K562 (cell line): Measurements from ENCODE around the gene NUDT14. TPM values are rescaled to one million over a fixed set of nuclear protein-coding genes. Genes with fewer than 3 reads are reported as not detected.

ENCODE experiments used
- ATAC-seq: fragments of 200-7000 bp; cut with Tn5 transposase; 3 replicates; pipeline ENCODE4 v1.9.1; 2020; ENCODE audit warnings: moderate library complexity
- BruUV-seq: library from RNA; stranded (reverse); fragments of 400-500 nt; replicated peaks from 2 replicates; lab custom pipeline; 2021; lab: Mats Ljungman, UMichigan
- CTCF ChIA-PET: fragments of 300-600 bp; formaldehyde crosslinking; extraction: SDS; loops from one replicate; lab custom pipeline; 2021; ENCODE audit warnings: low intra/inter-chr PET ratio; lab: Yijun Ruan, JAX
- POLR2A ChIA-PET: fragments of 300-600, 350-650 bp; sonication (Branson Sonifier 250); formaldehyde crosslinking; extraction: SDS; loops from one replicate; lab custom pipeline; 2021; ENCODE audit warnings: antibody characterized with exemption, inconsistent platforms; lab: Yijun Ruan, JAX
- DNase-seq, 4 experiments: peaks; one replicate each; pipeline versions ENCODE4 v3.0.0 to v3.0.0-alpha.2; 2011 to 2018; ENCODE audit warnings: low spot score in 3 of 4, mixed read lengths in 3 of 4; ENCODE audit errors: extremely low read depth in 1 of 4
- FAIRE-seq: peaks from 2 replicates; lab custom pipeline; 2011; peaks lifted over from hg19 to GRCh38; lab: Jason Lieb, UNC
- H2AFZ ChIP-seq: 2 replicates; pipeline ENCODE4 v1.6.0; 2011; ENCODE audit warnings: low read depth, low read length, control low read depth, inconsistent platforms
- H3K27ac ChIP-seq: fragments of 200-600 bp; 3 replicates; pipeline ENCODE4 v1.8.0; 2011; ENCODE audit warnings: low read depth, mild to moderate bottlenecking, control low read depth, inconsistent platforms, low read length, moderate library complexity, mixed read lengths; ENCODE audit errors: extremely low read depth
- H3K27me3 ChIP-seq, 2 experiments: fragments of 300-600 bp in 1 of 2; 2 replicates in 1 of 2; 3 replicates in 1 of 2; pipeline versions ENCODE4 v1.6.0 to v1.8.0; 2011; ENCODE audit warnings: inconsistent platforms in 2 of 2, low read length in 2 of 2, mild to moderate bottlenecking in 1 of 2, mixed read lengths in 1 of 2, moderate library complexity in 1 of 2; ENCODE audit not compliant: control insufficient read depth in 2 of 2, insufficient read depth in 2 of 2
- H3K36me3 ChIP-seq: fragments of 300-600 bp; 3 replicates; pipeline ENCODE4 v1.8.0; 2011; ENCODE audit warnings: mild to moderate bottlenecking, low read length, inconsistent platforms; ENCODE audit not compliant: control insufficient read depth, insufficient read depth
- H3K4me1 ChIP-seq, 2 experiments: fragments of 200-600 bp in 1 of 2; replicated peaks in 1 of 2; 2 replicates in 1 of 2; 3 replicates in 1 of 2; pipeline versions ENCODE4 v1.5.1 to v1.8.0; 2011; ENCODE audit warnings: inconsistent platforms in 2 of 2, low read length in 2 of 2, mild to moderate bottlenecking in 1 of 2, mixed read lengths in 1 of 2, moderate library complexity in 1 of 2; ENCODE audit not compliant: control insufficient read depth in 2 of 2, insufficient read depth in 2 of 2
- H3K4me2 ChIP-seq: 2 replicates; pipeline ENCODE4 v1.6.1; 2011; ENCODE audit warnings: low read length, control low read depth, inconsistent platforms, mixed read lengths; ENCODE audit not compliant: insufficient read depth
- H3K4me3 ChIP-seq: fragments of 200-600 bp; sonication (generic), shearing (Covaris generic); 2 replicates; pipeline ENCODE4 v1.5.1; 2016; ENCODE audit warnings: control low read depth, inconsistent platforms
- H3K79me2 ChIP-seq: fragments of 200-600 bp; 3 replicates; pipeline ENCODE4 v1.8.0; 2011; ENCODE audit warnings: low read length, inconsistent platforms; ENCODE audit not compliant: control insufficient read depth, insufficient read depth
- H3K9ac ChIP-seq, 2 experiments: 2 replicates each; pipeline versions ENCODE4 v1.6.0 to v1.6.1; 2011; ENCODE audit warnings: low read depth in 2 of 2, low read length in 2 of 2, control low read depth in 1 of 2, inconsistent platforms in 1 of 2, mild to moderate bottlenecking in 1 of 2, mixed read lengths in 1 of 2; ENCODE audit not compliant: insufficient read depth in 1 of 2
- H3K9me1 ChIP-seq: one replicate; pipeline ENCODE4 v1.6.0; 2011; ENCODE audit warnings: inconsistent platforms, mild to moderate bottlenecking, low read length, moderate library complexity; ENCODE audit not compliant: control insufficient read depth, insufficient read depth
- H3K9me3 ChIP-seq: replicated peaks from 2 replicates; pipeline ENCODE4 v1.5.1; 2011; ENCODE audit warnings: low read depth, low read length, inconsistent platforms; ENCODE audit not compliant: control insufficient read depth, insufficient read depth
- H4K20me1 ChIP-seq: replicated peaks from 2 replicates; pipeline ENCODE4 v1.6.1; 2011; ENCODE audit warnings: low read length, inconsistent platforms, mixed read lengths; ENCODE audit not compliant: control insufficient read depth, insufficient read depth
- FOS ChIP-seq: IDR thresholded peaks from 3 replicates; pipeline ENCODE4 v1.6.1; 2011; ENCODE audit not compliant: insufficient read length; ENCODE audit errors: extremely low read depth
- PURB ChIP-seq: sonication (generic); formaldehyde crosslinking; IDR thresholded peaks from 2 replicates; pipeline ENCODE4 v1.9.0; 2021; ENCODE audit warnings: low read depth, mild to moderate bottlenecking, missing genetic modification reagents
- SAP30 ChIP-seq: fragments of 200-600 bp; sonication (generic); IDR thresholded peaks from 2 replicates; pipeline ENCODE4 v1.6.1; 2012; ENCODE audit warnings: borderline replicate concordance, low read depth, mild to moderate bottlenecking, moderate library complexity, low read length, control low read depth, inconsistent platforms; ENCODE audit not compliant: insufficient read depth, poor library complexity, severe bottlenecking
- ZNF766 ChIP-seq: fragments of 200-800 bp; sonication (Bioruptor generic); conservative IDR thresholded peaks from 2 replicates; pipeline ENCODE4 v1.6.1; 2016; ENCODE audit warnings: missing genetic modification characterization, missing compliant biosample characterization
- whole genome bisulfite sequencing: fragments of 100-300 bp; shearing (Covaris generic); methylation state at CpG from one replicate; pipeline ENCODE4 v1.1.6; 2016; ENCODE audit warnings: low coverage, mixed read lengths; ENCODE audit not compliant: insufficient coverage; ENCODE audit errors: missing lambda C conversion rate; 5-methylcytosine and 5-hydroxymethylcytosine counted together
- in situ Hi-C: fragments of 300-500 bp; cut with MboI; formaldehyde crosslinking; loops from 4 replicates; pipeline ENCODE4 v1.15.0; 2018; ENCODE audit warnings: inconsistent platforms, mixed read lengths
- intact Hi-C: fragments of 100-400 bp; cut with micrococcal nuclease; formaldehyde crosslinking; loops from 2 replicates; pipeline ENCODE4 v1.14.2; 2022
- polyA plus RNA-seq, 8 experiments: library from polyadenylated mRNA; depleted of rRNA in 4 of 8; stranded (reverse) in 5 of 8; unstranded in 3 of 8; fragments of >200 nt; fragmentation: Nextera tagmentation in 2 of 8; fragmentation: Illumina TruSeq in 1 of 8; extraction: Ambion mirVana in 2 of 8; extraction: Trizol in 1 of 8; gene quantifications; 2 replicates each; pipeline versions ENCODE4 v1.2.1 to v1.2.3, GENCODE V29; 2011 to 2014; ENCODE audit warnings: inconsistent platforms in 1 of 8, missing spikeins in 1 of 8
- total RNA-seq, 7 experiments: library from RNA; depleted of rRNA in 6 of 7; stranded (reverse); fragments of >200 nt in 6 of 7; fragmentation: Illumina TruSeq in 2 of 7; extraction: Trizol in 2 of 7; gene quantifications; 2 replicates each; pipeline versions ENCODE4 v1.2.1 to v1.2.3, GENCODE V29; 2011 to 2021; ENCODE audit warnings: low replicate concordance in 1 of 7
- TF ChIP-seq, protein P1 (sequence below): fragments of 250-450 bp; sonication (Bioruptor Pico); IDR thresholded peaks from 2 replicates; pipeline ENCODE4 v1.5.1; 2021; ENCODE audit warnings: mild to moderate bottlenecking

The NUDT14 gene
- total and polyA plus RNA-seq, 9 of the 15 experiments (the other 6 are each of a cell fraction or from before 2014, with no cell fraction given), result 0.14 to 16.3 (median 8.2) TPM

GRCh38 chr14:105223770-105224544 is 42.8 kb upstream of the NUDT14 start:
- Histone ChIP-seq H3K4me3 (no peak overlapping the region), H3K79me2 (no peaks in the 10 kb centered on the region), H3K27ac (no peak overlapping the region)
- DNase-seq (no peak), FAIRE-seq (no peak)
- TF ChIP-seq FOS (no peak), ZNF766 (CRISPR knock-in tag) (no peak), PURB (CRISPR knock-in tag) (no peak), SAP30 (no peak)
- TF ChIP-seq, protein P1, sequence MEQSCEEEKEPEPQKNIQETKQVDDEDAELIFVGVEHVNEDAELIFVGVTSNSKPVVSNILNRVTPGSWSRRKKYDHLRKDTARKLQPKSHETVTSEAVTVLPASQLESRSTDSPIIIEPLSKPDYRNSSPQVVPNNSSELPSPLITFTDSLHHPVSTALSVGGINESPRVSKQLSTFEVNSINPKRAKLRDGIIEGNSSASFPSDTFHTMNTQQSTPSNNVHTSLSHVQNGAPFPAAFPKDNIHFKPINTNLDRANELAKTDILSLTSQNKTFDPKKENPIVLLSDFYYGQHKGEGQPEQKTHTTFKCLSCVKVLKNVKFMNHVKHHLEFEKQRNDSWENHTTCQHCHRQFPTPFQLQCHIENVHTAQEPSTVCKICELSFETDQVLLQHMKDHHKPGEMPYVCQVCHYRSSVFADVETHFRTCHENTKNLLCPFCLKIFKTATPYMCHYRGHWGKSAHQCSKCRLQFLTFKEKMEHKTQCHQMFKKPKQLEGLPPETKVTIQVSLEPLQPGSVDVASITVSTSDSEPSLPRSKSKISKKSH, result no peak
- TF ChIP-seq, all 486 proteins: peak for 0
- Histone ChIP-seq H3K4me2 (no peak overlapping the region), H3K27me3 (no peaks in the 10 kb centered on the region), H3K9ac (no peak overlapping the region), H4K20me1 (no peaks in the 10 kb centered on the region), H3K9me3 (no peaks in the 10 kb centered on the region), H3K4me1 (peaks cover 0 to 7% of the 10 kb centered on the region in 2 experiments; a peak in 1 of 5 replicates), H3K9me1 (no peaks in the 10 kb centered on the region), H3K36me3 (peaks cover 25% of the 10 kb centered on the region; the same call in 1 of the 3 replicates), H2AFZ (no peak overlapping the region)
- no peak for ATAC-seq
- in situ Hi-C loops, result no loop called here
- 91% methylated on average over 12 of the region's 15 CpGs for WGBS
- CTCF ChIA-PET, result no interaction called here
- BruUV-seq, result no TSS peak
- POLR2A ChIA-PET, result no interaction called here
- intact Hi-C loops, result no loop called here
